Measurements from ENCODE around the gene STXBP6. TPM values are rescaled to one million over a fixed set of nuclear protein-coding genes. Genes with fewer than 3 reads are reported as not detected.
"Not testable (repeated sequence)": the region's sequence is repeated elsewhere in the genome, so short reads cannot be mapped to it uniquely, and the experiment has no call there.

The STXBP6 gene
- total RNA-seq, 1 donor from 2014 or later: 41.4 TPM

- no peak for DNase-seq (ENCODE audit: missing footprints)
- intact Hi-C loops (cut with DNase I): no loop called here
- no peak for ATAC-seq
Measured at GRCh38 chr14:24780281-24780680, 269.7 kb downstream of the STXBP6 start.

- intact Hi-C loops (cut with DNase I): no loop called here
- no peak for DNase-seq (ENCODE audit: missing footprints)
- ATAC-seq: no peak
Measured at GRCh38 chr14:24777678-24778077, 272.3 kb downstream of the STXBP6 start.

- ATAC-seq: no peak
- intact Hi-C loops (cut with DNase I): no loop called here
- no peak for DNase-seq (ENCODE audit: missing footprints)
Measured at GRCh38 chr14:24775950-24776349, 274.0 kb downstream of the STXBP6 start.

- ATAC-seq (peak; percentile 37), DNase-seq (ENCODE audit: missing footprints) (no peak)
- intact Hi-C loops (cut with DNase I): no loop called here
Measured at GRCh38 chr14:24774187-24774915, 275.6 kb downstream of the STXBP6 start.

- ATAC-seq; DNase-seq (ENCODE audit: missing footprints); intact Hi-C loops (cut with DNase I): not testable (repeated sequence)
Measured at GRCh38 chr14:24773564-24773963, 276.4 kb downstream of the STXBP6 start.

- ATAC-seq: no peak
- intact Hi-C loops (cut with DNase I): no loop called here
- no peak for DNase-seq (ENCODE audit: missing footprints)
Measured at GRCh38 chr14:24766434-24766833, 283.5 kb downstream of the STXBP6 start.

- intact Hi-C loops (cut with DNase I): no loop called here
- no peak for ATAC-seq
- DNase-seq (ENCODE audit: missing footprints): no peak
Measured at GRCh38 chr14:24761141-24761540, 288.8 kb downstream of the STXBP6 start.
